ENCODE results near the gene RNF213.
A peak's percentile ranks its signal among the peaks of the same experiment; 100 is the strongest.
"Not testable (repeated sequence)": the region's sequence is repeated elsewhere in the genome, so short reads cannot be mapped to it uniquely, and the experiment has no call there.

Gene RNF213

DNA sequence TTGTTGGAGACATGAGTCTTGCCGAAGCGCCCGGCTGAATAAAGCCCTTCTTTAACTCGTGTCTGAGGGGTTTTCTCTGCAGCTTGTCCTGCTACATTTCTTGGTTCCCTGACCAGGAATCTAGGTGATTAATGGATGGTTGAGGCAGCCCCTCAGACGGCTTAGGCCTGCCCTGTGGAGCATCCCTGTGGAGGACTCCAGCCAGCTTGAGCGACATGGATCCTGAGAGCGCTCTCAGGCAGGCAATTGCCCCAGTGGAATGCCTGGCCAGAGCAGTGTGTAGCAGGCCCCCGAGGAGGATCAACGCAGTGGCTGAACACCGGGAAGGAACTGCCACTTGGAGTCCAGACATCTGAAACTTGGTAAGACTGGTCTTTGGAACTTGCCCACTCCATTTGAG, 137.0 kb downstream of the RNF213 start:
- DNase-seq = no peak

DNA sequence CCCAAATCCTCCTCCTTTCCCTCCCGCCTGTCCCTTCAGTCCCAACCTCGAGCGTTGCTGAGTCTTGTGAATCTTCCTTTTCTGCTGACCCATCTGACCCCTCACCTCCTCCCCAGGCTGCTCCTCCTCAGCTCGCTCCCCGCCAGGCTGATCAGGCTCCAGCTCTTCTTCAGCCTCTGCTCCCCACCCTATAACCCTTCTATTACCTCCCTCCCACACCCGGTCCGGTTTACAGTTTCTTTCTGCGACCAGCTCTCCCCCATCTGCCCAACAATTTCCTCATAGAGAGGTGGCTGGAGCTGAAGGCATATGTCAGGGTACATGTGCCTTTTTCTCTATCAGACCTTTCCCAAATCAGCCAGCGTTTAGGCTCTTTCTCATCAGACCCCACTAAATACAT, 140.4 kb downstream of the RNF213 start:
- not testable (repeated sequence) for DNase-seq

GRCh38 chr17:80402102-80402501, 141.4 kb downstream of the RNF213 start:
- DNase-seq = not testable (repeated sequence)

GRCh38 chr17:80402959-80403358, 142.3 kb downstream of the RNF213 start:
- DNase-seq = no peak

DNA sequence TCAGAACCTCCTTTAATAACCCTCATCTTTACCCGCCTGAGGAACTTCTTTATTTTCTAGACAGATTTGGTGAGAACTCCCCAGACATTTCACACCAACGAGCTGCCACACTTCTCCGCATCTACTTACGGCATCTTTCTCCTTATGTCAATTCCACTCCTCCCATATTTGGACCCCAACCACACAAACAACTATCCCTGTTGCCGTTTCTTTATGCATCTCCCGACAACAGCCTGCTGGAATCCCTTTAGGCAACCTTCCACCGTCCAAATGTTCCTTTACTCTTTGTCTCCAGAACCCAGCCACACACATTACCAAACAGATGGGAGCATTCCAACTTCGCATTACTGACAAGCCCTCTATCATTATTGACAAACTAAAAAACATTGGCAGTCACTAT, 145.5 kb downstream of the RNF213 start:
- no peak for DNase-seq

- not testable (repeated sequence) for DNase-seq
These were observed 147.3 kb downstream of the RNF213 start for GRCh38 chr17:80407917-80408316.

DNA sequence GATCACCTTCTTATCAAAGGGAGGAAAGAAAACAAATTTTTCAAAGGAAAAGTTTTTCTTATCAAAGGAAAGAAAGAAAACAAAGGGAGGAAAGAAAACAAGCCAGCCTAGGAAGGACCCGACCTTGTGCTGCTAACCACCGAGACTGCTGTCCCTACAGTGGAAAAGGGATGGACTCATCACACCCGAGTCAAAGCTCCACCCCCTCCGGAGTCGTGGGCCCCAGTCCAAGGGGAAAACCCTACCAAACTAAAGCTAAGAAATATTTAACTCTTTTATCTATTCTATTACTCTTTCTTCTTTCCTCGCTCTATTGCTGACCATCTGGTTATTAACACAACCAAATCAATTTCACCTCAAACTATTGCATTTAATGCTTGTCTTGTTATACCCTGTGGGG, 148.2 kb downstream of the RNF213 start:
- DNase-seq = no peak

DNA sequence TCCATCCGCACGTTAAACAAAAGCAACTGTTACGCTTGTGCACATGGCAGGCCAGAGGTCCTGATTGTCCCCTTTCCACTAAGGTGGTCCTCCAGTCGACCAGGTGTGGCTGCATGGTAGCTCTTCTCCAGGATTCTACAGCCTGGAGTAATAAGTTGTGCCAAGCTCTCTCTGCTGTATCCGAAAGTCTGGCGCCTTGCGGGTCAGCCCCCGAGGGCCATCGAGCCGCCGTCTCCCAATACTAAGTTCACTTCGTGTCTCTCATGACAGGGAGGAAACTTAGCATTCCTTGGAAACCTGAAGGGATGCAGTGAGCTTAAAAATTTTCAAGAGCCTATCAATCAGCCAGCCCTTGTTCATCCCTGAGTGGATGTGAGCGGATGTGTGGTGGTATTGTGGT, 149.0 kb downstream of the RNF213 start:
- DNase-seq = no peak

DNA sequence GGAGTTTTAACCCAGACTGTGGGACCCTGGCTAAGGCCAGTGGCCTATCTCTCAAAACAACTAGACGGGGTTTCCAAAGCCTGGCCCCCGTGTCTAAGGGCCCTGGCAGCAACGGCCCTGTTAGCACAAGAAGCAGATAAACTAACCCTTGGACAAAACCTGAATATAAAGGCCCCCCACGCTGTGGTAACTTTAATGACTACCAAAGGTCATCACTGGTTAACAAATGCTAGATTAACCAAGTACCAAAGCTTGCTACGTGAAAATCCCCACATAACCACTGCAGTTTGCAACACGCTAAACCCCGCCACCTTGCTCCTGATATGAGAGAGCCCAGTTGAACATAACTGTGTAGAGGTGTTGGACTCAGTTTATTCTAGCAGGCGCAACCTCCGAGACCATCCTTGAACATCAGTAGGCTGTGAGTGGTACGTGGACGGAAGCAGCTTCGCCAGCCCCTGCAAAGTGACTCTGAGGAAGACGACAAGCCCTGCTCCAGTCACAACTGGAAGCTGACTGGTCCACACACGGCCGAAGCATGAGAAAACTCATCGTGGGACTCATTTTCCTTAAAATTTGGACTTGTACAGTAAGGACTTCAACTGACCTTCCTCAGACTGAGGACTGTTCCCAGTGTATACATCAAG, 149.9 kb downstream of the RNF213 start:
- not testable (repeated sequence) for DNase-seq

DNA sequence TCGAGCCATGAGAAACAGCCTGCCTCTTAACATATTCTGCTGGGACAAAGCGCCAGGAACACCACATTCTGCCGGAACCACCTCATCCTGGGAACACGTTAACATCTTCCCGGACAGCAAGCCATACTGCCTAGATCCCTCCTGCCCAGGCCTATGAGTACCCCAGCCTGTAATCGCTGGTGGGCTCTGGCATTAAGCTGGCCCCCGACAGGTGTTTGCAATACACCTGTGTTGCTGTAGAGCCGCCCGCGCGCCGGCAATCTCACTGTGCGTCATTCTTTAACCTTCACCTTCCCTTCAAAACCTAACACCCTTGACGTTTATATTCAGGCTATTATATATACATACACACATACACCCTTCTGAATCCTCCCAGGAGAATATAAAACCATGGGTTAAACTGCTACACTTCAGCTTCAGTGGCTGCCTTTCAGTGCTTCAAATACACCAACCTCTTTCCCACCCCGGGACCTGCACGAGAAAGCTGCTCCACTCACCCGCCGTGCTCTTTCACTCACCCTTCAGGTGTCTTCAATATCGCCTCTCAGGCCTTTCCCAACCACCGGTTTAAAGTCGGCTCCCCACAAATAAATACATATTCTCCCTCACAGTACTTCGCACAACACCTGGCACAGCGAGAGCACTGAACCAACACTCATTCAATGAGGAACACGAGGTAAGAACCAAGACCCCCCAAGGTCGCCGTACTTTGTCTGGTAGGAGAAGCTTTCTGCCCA, 153.3 kb downstream of the RNF213 start:
- DNase-seq = no peak

- DNase-seq = no peak
These were observed 153.8 kb downstream of the RNF213 start for GRCh38 chr17:80414508-80414802.

DNA sequence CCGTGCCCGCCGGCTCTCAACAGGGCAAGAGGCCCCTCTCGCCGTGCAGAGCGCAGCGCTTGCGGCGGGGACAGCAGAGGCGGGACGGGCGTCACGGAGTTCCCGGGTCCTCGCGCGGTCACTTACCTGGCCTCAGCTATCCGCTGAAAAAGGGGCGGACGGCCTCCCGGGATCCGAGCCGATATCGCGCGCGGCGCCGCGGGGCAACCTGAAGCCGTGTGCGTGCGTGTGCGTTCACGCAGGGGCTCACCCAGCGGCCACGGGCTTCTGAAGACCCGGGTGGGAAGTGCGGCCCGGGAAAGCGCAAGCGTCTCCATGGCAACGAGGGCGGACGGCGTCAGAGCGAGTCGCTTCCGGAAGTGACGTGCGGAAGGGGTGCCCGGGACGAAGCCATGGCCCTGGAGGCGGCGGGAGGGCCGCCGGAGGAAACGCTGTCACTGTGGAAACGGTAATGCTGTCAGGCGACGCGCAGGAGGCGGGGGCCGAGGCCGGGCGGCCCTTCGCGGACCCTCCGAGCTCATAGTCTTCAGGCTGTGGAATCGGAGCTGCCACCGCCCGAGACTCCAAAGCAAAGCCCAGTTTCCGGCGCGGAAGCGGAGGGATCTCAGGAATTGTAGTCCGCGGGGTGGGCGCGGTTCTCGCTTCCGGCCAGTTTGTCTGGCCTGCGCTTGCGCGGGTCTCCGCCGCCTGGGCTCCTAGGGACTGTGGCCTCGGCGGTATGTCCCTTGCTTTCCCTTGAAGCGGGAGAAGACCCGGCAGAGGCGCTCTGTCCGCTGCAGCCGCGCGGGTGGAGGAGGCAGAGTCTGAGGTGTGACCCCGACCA, 154.4 kb downstream of the RNF213 start, which contains the start of gene ENDOV:
Gene ENDOV, plus strand, starts transcription at position 365 of the 823 bp plus-strand sequence. Its CDS starts 28 bp downstream, at position 393.
- peak; percentile 85 for DNase-seq

DNA sequence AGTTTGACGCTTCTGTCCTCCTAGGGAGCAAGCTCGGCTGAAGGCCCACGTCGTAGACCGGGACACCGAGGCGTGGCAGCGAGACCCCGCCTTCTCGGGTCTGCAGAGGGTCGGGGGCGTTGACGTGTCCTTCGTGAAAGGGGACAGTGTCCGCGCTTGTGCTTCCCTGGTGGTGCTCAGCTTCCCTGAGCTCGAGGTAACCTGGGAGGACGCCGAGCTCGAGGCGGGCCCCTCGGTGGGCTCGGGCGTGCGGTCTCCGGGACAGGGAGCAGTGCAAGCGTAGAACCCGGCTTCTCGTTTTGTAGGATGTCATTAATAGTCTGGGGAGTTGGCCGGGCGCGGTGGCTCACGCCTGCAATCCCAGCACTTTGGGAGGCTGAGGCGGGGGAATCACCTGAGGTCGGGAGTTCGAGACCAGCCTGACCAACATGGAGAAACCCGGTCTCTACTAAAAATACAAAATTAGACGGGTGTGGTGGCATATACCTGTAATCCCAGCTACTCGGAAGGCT, 155.0 kb downstream of the RNF213 start:
- DNase-seq = no peak

DNA sequence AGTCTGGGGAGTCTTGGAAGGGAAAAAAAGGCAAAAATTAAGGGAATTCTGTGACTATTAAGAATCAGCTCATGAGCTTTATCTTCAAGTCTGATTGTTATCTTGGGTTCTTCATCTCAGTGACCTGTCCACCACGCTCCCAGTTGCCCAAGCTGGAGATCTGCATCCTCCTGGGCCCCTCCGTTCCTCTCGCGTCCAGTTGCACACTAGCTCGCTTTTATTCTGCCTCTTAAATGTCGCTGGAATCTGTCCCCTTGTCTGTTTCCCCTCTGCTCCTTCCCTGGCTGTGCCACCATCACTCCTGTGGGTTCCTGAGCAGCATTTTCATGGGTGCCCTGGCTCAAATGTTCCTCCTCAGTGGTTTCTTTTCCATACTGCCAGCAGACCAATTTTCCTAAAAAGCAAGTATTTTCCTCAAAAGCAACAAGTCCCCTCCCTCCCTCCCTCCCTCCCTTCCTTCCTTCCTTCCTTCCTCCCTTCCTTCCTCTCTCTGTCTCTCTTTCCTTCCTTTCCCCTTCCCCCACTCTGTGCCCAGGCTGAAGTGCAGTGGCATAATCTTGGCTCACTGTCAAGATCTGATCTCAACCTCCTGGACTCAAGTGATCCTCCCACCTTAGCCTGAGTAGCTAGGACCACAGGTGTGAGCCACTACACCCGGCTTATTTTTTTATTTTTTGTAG, 155.7 kb downstream of the RNF213 start:
- no peak for DNase-seq

- peak; percentile 18 for DNase-seq
These were observed 156.3 kb downstream of the RNF213 start for GRCh38 chr17:80416940-80417293.

DNA sequence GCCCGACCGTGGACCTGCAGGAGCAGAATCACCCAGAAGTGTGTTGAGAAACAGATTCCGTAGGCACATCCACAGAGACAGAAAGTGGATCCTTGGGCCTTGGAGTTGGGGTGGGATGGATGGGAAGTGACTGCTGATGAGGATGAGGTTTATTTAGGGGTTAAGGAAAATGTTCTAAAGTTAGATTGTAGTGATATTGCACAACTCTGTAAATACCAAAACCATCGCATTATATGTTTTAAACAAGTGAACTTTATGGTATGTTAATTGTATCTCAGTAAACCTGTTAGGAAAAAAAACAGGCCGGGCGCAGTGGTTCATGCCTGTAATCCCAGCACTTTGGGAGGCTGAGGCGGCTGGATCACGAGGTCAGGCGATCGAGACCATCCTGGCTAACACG, 157.9 kb downstream of the RNF213 start:
- no peak for DNase-seq

DNA sequence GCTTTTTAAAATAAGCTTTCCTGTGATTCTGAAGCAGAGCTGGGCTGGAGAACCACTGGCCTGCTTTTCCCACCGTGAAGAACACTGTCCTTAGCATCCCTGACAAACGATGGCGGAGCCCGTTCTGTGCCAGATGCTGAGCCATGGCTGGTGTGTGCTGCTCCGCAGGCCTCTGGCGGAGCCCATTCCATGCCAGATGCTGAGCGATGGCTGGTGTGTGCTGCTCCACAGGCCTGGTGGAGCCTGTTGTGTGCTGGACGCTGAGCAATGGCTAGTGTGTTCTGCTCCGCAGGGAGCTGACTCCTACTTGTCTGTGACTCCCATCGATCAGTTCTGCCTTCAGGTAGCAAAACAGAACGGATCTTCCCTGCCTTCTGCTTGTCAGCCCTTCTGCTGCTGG, 158.6 kb downstream of the RNF213 start:
- no peak for DNase-seq

DNA sequence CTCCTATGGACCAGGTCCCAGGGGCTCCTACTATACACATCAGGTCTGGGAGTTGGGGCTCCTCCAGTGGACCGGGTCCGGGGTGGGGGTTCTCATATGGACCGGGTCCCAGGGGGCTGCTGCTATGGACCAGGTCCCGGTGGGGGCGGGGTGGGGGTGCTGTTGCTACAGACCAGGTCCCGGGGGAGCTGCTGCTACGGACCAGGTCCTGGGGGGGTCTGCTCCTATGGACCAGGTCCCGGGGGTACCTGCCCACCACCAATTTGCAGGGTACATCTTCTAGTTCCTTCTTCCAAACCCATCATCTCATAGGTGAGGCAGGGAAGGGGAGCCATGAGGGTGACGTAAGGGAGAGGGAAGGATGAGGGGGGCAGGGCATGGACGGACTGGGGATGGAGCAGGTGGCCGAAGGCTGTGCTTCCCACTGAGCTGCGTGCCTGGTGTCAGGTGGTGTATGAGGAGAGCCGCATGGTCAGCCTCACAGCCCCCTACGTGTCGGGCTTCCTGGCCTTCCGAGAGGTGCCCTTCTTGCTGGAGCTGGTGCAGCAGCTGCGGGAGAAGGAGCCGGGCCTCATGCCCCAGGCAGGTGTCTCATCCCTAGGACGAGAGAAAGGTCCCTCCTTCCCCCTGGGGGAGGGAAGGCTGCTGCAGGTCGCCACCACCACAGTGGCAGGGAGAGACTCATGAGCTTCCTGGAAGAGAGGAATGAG, 160.9 kb downstream of the RNF213 start:
- DNase-seq = peak; percentile 25

- DNase-seq = peak; percentile 51
These were observed 161.6 kb downstream of the RNF213 start for GRCh38 chr17:80422276-80422675.

DNA sequence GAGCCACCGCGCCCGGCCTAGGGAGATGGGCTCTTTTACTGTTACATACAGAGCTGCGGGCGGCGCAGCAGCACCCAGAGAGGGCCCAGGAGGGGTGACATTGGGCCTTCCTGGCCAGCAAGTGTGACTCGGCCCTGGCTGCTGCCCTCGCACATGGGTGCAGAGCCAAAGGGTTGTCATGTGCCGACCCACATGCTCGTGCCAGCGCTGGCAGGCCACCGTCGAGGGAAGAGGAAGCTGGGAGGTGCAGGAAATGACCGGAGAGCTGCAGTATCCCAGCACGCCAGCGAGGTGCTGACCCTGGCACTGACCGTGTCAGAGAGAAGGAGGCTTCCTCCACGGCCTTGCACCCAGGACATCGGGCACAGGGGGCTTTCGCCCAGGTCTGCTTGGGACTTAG, 162.3 kb downstream of the RNF213 start:
- no peak for DNase-seq

- no peak for DNase-seq
These were observed 163.0 kb downstream of the RNF213 start for GRCh38 chr17:80423536-80424225.

GRCh38 chr17:80424261-80424660, 163.6 kb downstream of the RNF213 start:
- DNase-seq = no peak

Measured in NCI-H2029 (cell line).